CD4-positive, alpha-beta T cell treated with Interleukin-2 at 100 ng/mL for 4 hours (primary cell): ENCODE data around the gene HOMEZ.
"Not testable (repeated sequence)": the region's sequence is repeated elsewhere in the genome, so short reads cannot be mapped to it uniquely, and the experiment has no call there.

Experiments
- DNase-seq: peaks from one replicate; pipeline ENCODE4 v3.0.0-alpha.2; 2020; ENCODE audit warnings: low spot score

The HOMEZ gene

GRCh38 chr14:23281247-23281646 is 4.7 kb downstream of the HOMEZ start:
- no peak for DNase-seq

GRCh38 chr14:23277928-23278327 is 8.0 kb downstream of the HOMEZ start:
- not testable (repeated sequence) for DNase-seq

DNA sequence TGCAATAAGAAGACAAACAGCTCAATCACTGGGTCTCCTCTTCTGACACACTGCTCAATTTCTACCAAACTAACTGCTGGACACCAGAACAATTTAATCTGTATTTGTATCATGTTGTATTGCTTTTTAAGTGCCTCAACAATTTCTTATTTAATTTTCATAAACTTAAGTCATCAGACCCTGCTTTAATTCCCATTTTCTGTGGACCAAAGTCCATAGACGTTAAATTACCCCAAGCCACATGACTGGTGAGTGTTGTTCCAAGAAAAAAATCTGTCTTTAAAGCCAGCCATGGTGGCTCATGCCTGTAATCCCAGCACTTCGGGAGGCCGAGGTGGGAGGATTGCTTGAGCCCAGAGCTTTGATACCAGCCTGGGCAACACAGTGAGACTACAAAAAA is 8.7 kb downstream of the HOMEZ start:
- no peak for DNase-seq

DNA sequence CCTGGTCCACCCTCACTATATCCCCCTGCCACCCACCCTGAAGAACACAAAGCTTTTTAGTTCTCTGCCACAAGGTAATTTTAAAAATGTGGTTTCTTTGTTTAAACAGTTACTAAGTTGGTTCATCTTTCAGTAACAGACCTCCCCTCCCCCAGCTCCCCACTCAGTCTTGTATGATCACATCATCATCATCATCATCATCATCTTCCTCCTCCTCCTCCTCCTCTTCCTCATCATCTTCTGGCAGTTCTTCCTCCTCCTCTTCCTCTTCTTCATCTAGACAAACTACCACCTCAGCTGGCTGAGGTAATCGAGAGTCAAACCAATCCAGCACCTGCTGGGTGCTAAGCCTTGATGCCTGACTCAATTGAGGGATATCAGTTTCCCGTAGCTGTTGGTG is 10.5 kb downstream of the HOMEZ start:
- DNase-seq: no peak

DNA sequence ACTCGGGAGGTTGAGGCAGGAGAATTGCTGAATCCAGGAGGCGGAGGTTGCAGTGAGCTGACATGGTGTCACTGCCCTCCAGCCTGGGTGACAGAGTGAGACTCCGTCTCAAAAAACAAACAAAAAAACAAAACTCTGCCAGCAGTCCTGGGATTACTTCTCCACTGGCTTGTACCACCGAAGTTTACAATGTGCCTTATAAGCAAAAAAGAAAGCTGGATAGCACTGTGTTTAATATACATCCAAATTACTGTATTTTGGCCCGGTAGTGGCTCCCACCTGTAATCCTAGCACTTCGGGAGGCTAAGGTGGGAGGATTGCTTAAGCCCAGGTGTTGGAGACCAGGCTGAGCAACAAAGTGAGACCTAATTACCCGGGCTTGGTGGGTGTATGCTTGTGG is 16.7 kb downstream of the HOMEZ start:
- no peak for DNase-seq

GRCh38 chr14:23260849-23261248 is 25.1 kb downstream of the HOMEZ start:
- not testable (repeated sequence) for DNase-seq

GRCh38 chr14:23259426-23259825 is 26.5 kb downstream of the HOMEZ start:
- DNase-seq: no peak

- no peak for DNase-seq
Measured at GRCh38 chr14:23258256-23258655, 27.7 kb downstream of the HOMEZ start.

DNA sequence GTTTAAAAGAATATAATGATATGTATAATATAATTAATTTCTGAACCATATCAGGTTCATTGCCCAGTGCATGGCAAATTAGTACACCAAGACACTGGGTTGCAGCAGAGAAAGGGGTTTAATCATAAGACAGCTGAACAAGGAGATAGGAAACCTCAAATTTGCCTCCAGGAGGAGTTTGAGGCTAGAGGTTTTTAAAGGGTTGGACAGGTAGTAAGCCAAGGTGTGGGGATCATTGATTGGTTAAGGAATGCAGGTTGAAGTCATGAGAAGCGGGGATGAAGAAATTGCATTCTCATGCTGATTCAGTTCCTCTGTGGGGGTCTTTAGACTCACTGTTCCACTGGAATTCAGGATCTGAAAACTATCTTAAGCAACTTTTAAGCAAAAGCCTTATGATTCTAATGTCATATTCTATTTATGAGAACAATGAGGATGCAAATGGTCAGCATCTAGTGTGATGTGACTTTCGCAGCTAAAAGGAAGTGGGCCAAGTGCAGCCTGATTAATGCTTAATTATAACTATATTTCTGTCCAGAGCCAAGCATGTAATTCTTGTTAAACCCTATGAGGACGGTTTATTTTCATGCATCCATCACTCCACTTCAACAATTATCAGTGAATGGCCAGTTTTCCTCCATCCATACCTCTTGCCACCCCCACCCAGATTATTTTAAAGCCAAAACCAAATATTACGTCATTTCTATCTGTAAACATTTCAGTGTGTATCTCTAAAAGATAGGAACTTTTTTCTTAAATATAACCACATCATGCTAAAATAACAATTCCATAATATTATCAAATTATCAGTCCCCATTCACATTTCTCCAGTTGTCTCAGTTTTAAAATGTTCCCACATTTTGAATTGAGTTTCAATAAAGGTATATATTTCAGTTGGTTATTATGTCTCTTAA is 33.3 kb downstream of the HOMEZ start:
- DNase-seq: no peak

GRCh38 chr14:23252006-23252405 is 33.9 kb downstream of the HOMEZ start:
- DNase-seq: no peak

- DNase-seq: no peak
Measured at GRCh38 chr14:23249824-23250223, 36.1 kb downstream of the HOMEZ start.

DNA sequence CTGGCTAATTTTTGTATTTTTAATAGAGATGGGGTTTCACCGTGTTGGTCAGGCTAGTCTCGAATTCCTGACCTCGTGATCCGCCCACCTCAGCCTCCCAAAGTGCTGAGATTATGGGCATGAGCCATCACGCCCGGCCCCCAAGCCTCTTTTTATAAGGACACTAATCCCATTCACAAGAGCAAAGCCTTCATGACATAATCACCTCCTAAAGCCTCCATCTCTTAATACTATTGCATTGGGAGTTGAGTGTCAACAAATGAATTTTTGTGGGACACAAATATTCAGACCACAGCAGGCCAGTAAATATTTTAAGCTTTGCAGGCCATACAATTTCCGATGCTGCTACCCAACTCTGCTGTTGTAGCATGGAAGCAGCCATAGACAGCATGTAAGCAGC is 37.3 kb downstream of the HOMEZ start:
- no peak for DNase-seq

DNA sequence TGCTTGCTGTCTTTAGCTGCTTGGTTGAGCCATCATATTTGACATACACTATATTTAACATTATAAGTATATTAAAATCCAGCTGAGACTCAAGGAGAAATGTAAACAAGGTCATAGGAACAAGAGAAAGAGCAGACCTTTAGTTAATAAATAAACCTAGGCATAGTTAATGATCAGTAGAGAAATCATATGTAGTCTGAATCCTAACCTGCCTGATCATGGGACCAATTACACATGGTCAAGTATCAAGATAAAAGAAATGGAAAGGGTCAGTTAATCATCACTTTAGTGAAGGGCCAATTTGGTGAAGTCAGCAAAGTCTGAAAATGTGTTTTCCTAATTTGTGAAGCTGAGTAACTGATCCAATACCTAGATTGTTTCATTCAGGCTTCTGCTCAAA is 40.6 kb downstream of the HOMEZ start:
- DNase-seq: no peak

DNA sequence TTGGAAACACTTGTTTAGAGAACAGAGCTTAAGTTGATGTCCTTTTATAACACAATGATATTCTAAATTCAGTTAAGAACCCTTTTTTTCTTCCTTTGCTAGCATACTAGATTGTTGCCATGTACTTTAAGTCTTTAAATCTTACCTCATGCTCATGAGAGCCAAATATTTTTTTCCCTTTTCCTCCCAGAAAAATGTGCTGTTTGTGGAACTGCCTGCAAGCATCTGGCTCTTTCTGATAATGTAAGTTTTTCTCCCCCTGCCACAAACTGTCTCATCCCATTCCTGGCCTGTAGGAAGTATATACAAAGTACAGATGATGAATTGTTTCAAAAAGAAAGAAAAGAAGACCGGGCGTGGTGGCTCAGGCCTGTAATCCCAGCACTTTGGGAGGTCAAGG is 42.9 kb downstream of the HOMEZ start:
- DNase-seq: no peak

DNA sequence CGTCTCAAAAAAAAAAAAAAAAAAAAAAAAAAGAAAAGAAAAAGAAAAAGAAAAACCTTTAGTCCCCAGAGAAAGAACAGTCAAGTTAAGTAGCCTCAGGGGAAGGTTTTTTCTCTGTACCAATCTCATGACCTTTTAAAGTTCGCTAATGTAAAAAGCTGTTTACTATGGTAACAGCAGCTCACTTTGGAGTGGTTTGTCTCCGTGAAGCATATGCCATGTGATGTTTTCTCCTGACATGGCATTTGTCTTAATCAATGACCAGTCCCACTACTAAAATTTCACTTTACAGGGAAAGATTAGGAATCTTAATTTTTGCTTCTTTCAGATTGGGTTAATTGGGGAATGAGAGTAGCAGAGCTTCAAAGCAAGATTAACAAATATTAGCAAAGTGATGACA is 43.9 kb downstream of the HOMEZ start:
- no peak for DNase-seq

DNA sequence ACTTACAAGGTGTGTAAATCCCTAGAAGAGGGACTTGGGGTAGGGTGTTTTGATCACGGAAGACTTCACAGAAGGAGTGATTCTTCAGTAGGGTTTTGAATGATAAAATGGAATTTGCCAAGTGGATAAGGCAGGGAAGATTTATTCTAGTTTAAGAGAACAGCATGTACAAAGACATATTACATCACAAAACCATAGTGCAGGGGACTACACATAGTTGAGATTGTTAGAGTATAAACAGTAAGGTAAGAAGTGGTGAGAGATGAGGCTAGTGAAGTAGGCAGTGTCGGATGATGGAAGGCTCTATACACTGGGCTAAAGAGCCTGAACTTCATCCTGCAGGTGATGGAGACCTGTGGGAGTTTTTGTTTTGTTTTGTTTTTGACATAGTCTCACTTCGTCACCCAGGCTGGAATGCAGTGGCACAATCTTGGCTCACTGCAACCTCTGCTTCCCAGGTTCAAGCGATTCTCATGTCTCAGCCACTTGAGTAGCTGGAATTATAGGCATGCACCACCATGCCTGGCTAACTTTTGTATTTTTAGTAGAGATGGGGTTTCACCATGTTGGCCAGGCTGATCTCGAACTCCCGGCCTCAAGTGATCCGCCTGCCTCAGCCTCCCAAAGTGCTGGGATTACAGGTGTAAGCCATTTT is 44.7 kb downstream of the HOMEZ start:
- DNase-seq: not testable (repeated sequence)

DNA sequence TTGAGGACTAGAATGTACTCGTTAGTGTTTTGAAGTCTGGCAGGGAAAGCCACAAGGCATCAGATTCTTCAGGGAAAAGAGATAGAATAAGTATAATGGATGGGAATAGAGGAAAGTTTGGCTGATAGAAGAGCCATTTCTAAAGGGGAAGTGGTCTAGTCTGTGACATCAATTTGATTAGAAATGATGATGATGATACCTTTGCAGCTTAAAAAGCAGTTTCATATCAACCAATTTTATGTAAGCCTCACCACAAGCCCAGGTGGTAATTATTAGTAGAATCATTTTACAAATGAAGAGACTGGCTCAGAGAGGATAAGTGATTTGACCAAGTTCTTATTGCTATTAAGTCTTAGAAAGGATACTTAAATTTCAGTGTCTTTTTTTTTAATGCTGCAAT is 45.3 kb downstream of the HOMEZ start:
- DNase-seq: no peak

GRCh38 chr14:23237772-23238594 is 47.9 kb downstream of the HOMEZ start, which contains the start of gene RNF212B:
Gene RNF212B (plus strand): TSS chr14:23237936. CDS start chr14:23240346, 2,410 bp downstream.
- DNase-seq: peak; percentile 59

DNA sequence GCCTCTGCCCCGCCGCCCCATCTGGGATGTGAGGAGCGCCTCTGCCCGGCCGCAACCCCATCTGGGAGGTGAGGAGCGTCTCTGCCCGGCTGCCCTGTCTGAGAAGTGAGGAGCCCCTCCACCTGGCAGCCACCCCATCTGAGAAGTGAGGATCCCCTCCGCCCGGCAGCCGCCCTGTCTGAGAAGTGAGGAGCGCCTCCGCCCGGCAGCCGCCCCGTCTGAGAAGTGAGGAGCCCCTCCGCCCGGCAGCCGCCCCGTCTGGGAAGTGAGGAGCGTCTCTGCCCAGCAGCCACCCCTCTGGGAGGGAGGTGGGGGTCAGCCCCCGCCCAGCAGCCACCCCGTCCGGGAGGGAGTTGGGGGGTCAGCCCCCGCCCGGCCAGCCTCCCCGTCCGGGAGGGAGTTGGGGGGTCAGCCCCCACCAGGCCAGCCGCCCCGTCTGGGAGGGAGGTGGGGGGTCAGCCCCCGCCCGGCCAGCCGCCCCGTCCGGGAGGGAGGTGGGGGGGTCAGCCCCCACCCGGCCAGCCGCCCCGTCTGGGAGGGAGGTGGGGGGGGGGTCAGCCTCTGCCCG is 53.6 kb downstream of the HOMEZ start:
- DNase-seq: not testable (repeated sequence)

- DNase-seq: no peak
Measured at GRCh38 chr14:23228812-23229211, 57.1 kb downstream of the HOMEZ start.

DNA sequence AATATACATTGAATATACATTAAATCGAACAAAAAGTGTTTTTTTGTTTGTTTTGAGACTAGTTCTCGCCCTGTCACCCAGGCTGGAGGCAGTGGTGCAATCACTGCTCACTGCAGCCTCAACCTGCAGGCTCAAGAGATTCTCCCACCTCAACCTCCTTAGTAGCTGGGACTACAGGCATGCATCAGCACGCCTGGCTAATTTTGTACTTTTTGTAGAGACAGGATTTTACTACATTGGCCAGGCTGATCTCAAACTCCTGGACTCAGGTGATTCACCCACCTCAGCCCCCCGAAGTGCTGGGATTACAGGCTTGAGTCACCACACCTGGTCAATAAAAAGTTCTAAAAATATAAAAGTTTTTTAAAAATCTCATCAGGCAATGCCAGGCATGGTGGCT is 58.4 kb downstream of the HOMEZ start:
- DNase-seq: no peak

GRCh38 chr14:23224958-23225357 is 61.0 kb downstream of the HOMEZ start:
- DNase-seq: not testable (repeated sequence)
